ENCODE results near the gene OARD1.

Gene OARD1

GRCh38 chr6:41073968-41074691, 2.0 kb upstream of the OARD1 start:
- H2AFZ ChIP-seq (ENCODE audit: low read length), result no peak overlapping the region
- H3K9me3 ChIP-seq (ENCODE audit: insufficient read depth, low read depth, low read length), result no peaks in the 10 kb centered on the region
- peak overlapping the region; percentile 94 for H3K4me3 ChIP-seq (ENCODE audit: low read length, poor library complexity, severe bottlenecking)
- peaks cover 56% of the 10 kb centered on the region for H4K20me1 ChIP-seq (ENCODE audit: insufficient read depth, low read length, poor library complexity, severe bottlenecking)
- H3F3A ChIP-seq (ENCODE audit: low read depth), result peaks cover 9% of the 10 kb centered on the region
- H3K9ac ChIP-seq (ENCODE audit: low read depth, low read length, poor library complexity, severe bottlenecking), result peak overlapping the region; percentile 96
- peaks cover 5% of the 10 kb centered on the region for H3K27me3 ChIP-seq (ENCODE audit: insufficient read depth, low read length, poor library complexity, severe bottlenecking)
- peaks cover 9% of the 10 kb centered on the region; the same call in 1 of the 2 replicates for H3K36me3 ChIP-seq (ENCODE audit: insufficient read depth, low read length)
- H3K9me2 ChIP-seq (replicated peaks; ENCODE audit: low read depth, low read length), result no peaks in the 10 kb centered on the region
- H3K79me2 ChIP-seq (ENCODE audit: insufficient read depth, low read length), result peaks cover 81% of the 10 kb centered on the region
- peak overlapping the region; percentile 100 for H3K4me2 ChIP-seq (ENCODE audit: low read depth, low read length, poor library complexity, severe bottlenecking)
- TF ChIP-seq CTCF (conservative IDR thresholded peaks at IDR 0.05; ENCODE audit: low read length), result no peak
- TF ChIP-seq EZH2phosphoT487 (IDR thresholded peaks at IDR 0.05; ENCODE audit: borderline replicate concordance), result no peak
- H3K4me1 ChIP-seq (ENCODE audit: insufficient read depth, low read length, poor library complexity, severe bottlenecking), result peaks cover 78% of the 10 kb centered on the region

- Histone ChIP-seq H4K20me1 (ENCODE audit: insufficient read depth, low read length, poor library complexity, severe bottlenecking) (peaks cover 49% of the 10 kb centered on the region), H3K4me3 (ENCODE audit: low read length, poor library complexity, severe bottlenecking) (peak overlapping the region; percentile 94), H3K36me3 (ENCODE audit: insufficient read depth, low read length) (peaks cover 1% of the 10 kb centered on the region; the same call in 1 of the 2 replicates), H3K9ac (ENCODE audit: low read depth, low read length, poor library complexity, severe bottlenecking) (peak overlapping the region; percentile 96), H3K27me3 (ENCODE audit: insufficient read depth, low read length, poor library complexity, severe bottlenecking) (peaks cover 5% of the 10 kb centered on the region), H3K9me3 (ENCODE audit: insufficient read depth, low read depth, low read length) (no peaks in the 10 kb centered on the region), H3K9me2 (replicated peaks; ENCODE audit: low read depth, low read length) (no peaks in the 10 kb centered on the region), H3K4me2 (ENCODE audit: low read depth, low read length, poor library complexity, severe bottlenecking) (peak overlapping the region; percentile 100), H3K4me1 (ENCODE audit: insufficient read depth, low read length, poor library complexity, severe bottlenecking) (peaks cover 72% of the 10 kb centered on the region), H3K79me2 (ENCODE audit: insufficient read depth, low read length) (peaks cover 74% of the 10 kb centered on the region), H2AFZ (ENCODE audit: low read length) (no peak overlapping the region), H3F3A (ENCODE audit: low read depth) (peaks cover 9% of the 10 kb centered on the region)
- TF ChIP-seq EZH2phosphoT487 (IDR thresholded peaks at IDR 0.05; ENCODE audit: borderline replicate concordance) (no peak), CTCF (conservative IDR thresholded peaks at IDR 0.05; ENCODE audit: low read length) (peak; percentile 15; the same call in 1 of the 2 replicates)
These were observed 1.2 kb upstream of the OARD1 start for GRCh38 chr6:41073203-41073967.

GRCh38 chr6:41072836-41073202, 663 bp upstream of the OARD1 start, which contains the start of gene NFYA:
TSS of gene NFYA (plus strand) at chr6:41072974. CDS start at chr6:41079090, 6,116 bp downstream.
- H3K9ac ChIP-seq (ENCODE audit: low read depth, low read length, poor library complexity, severe bottlenecking), result peak within 1 kb of the TSS; percentile 96
- no peaks in the 10 kb centered on the region for H3K9me3 ChIP-seq (ENCODE audit: insufficient read depth, low read depth, low read length)
- peaks cover 68% of the 10 kb centered on the region for H3K79me2 ChIP-seq (ENCODE audit: insufficient read depth, low read length)
- H3K4me2 ChIP-seq (ENCODE audit: low read depth, low read length, poor library complexity, severe bottlenecking), result peak within 1 kb of the TSS; percentile 100
- TF ChIP-seq EZH2phosphoT487 (IDR thresholded peaks at IDR 0.05; ENCODE audit: borderline replicate concordance) (no peak), CTCF (conservative IDR thresholded peaks at IDR 0.05; ENCODE audit: low read length) (no peak)
- no peaks in the 10 kb centered on the region for H3K9me2 ChIP-seq (replicated peaks; ENCODE audit: low read depth, low read length)
- H3K4me1 ChIP-seq (ENCODE audit: insufficient read depth, low read length, poor library complexity, severe bottlenecking), result peaks cover 72% of the 10 kb centered on the region
- peaks cover 9% of the 10 kb centered on the region for H3F3A ChIP-seq (ENCODE audit: low read depth)
- H2AFZ ChIP-seq (ENCODE audit: low read length), result peak within 1 kb of the TSS; percentile 54
- H3K4me3 ChIP-seq (ENCODE audit: low read length, poor library complexity, severe bottlenecking), result peak within 1 kb of the TSS; percentile 94
- H3K36me3 ChIP-seq (ENCODE audit: insufficient read depth, low read length), result no peaks in the 10 kb centered on the region
- H3K27me3 ChIP-seq (ENCODE audit: insufficient read depth, low read length, poor library complexity, severe bottlenecking), result peaks cover 5% of the 10 kb centered on the region
- peaks cover 43% of the 10 kb centered on the region for H4K20me1 ChIP-seq (ENCODE audit: insufficient read depth, low read length, poor library complexity, severe bottlenecking)

All from Loucy (cell line).